ENCODE results near the gene MKLN1.

Gene MKLN1

DNA sequence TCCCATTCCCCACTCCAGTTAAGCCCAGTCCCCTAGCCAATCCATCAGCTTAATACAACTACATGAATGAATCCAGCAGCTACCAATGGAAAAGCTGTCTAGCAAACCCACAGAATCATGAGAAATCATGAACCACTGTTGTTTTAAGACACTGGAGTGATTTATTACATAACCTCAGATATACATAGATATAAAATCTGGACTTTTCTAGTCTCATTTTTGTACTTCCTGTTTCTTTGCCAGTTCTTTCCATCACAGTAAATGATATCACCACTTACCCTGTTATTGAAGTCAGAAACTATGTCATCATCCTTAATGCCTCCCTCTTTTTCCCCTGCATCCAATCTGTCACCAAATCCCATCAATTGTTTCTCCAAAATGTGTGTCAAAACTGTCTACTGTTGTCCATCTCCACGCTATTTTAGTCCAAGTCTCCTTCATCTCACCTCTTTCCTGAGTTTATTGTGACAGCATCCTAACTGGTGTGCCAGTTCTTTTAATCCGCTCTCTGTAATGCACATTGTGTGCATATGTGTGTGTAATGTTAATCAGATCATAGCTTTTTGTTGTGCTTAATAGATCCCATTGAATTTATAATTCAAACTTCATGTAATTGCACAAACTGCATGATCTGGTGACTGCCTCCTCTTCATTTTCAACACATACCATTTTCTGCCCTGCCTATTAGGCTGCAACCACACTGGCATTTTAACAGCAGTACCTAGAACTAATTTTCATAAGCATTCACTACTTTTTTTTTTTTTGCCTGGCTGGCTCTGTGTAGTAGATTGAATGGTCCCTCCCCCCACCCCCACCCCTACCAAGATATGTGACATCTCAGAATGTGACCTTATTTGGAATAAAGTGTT lies 56.0 kb downstream of the MKLN1 start:
- no peaks in the 10 kb centered on the region for H3K27me3 Mint-ChIP-seq (ENCODE audit: low read depth)
- H3K4me1 Mint-ChIP-seq: no peaks in the 10 kb centered on the region
- TF ChIP-seq, protein P1, sequence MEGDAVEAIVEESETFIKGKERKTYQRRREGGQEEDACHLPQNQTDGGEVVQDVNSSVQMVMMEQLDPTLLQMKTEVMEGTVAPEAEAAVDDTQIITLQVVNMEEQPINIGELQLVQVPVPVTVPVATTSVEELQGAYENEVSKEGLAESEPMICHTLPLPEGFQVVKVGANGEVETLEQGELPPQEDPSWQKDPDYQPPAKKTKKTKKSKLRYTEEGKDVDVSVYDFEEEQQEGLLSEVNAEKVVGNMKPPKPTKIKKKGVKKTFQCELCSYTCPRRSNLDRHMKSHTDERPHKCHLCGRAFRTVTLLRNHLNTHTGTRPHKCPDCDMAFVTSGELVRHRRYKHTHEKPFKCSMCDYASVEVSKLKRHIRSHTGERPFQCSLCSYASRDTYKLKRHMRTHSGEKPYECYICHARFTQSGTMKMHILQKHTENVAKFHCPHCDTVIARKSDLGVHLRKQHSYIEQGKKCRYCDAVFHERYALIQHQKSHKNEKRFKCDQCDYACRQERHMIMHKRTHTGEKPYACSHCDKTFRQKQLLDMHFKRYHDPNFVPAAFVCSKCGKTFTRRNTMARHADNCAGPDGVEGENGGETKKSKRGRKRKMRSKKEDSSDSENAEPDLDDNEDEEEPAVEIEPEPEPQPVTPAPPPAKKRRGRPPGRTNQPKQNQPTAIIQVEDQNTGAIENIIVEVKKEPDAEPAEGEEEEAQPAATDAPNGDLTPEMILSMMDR (IDR thresholded peaks at IDR 0.05; ENCODE audit: unreplicated experiment in 3 of 3): no peak
- H3K27ac Mint-ChIP-seq: no peak overlapping the region
- H3K4me3 Mint-ChIP-seq: no peak overlapping the region
- peaks cover 36% of the 10 kb centered on the region for H3K36me3 Mint-ChIP-seq (ENCODE audit: low read depth)
- H3K9me3 Mint-ChIP-seq: no peaks in the 10 kb centered on the region

DNA sequence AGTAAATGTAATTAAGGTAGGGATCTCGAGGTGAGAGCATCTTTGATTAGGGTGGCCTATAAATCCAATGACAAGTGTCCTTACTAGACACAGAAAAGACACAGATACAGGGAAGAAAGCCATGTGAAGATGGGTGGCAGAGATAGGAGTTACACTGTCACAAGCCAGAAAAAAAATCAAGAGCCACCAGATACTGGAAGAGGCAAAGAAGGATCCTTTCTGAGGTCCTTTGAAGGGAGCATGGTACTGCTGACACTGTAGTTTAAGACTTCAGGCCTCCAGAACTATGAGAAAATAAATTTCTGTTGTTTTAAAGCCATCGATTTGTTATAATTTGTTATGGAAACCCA lies 56.6 kb downstream of the MKLN1 start:
- TF ChIP-seq, protein P1 (IDR thresholded peaks at IDR 0.05; ENCODE audit: unreplicated experiment in 3 of 3): no peak
- H3K36me3 Mint-ChIP-seq (ENCODE audit: low read depth): peaks cover 35% of the 10 kb centered on the region
- no peak overlapping the region for H3K4me3 Mint-ChIP-seq
- no peaks in the 10 kb centered on the region for H3K27me3 Mint-ChIP-seq (ENCODE audit: low read depth)
- no peaks in the 10 kb centered on the region for H3K4me1 Mint-ChIP-seq
- no peaks in the 10 kb centered on the region for H3K9me3 Mint-ChIP-seq
- H3K27ac Mint-ChIP-seq: no peak overlapping the region

DNA sequence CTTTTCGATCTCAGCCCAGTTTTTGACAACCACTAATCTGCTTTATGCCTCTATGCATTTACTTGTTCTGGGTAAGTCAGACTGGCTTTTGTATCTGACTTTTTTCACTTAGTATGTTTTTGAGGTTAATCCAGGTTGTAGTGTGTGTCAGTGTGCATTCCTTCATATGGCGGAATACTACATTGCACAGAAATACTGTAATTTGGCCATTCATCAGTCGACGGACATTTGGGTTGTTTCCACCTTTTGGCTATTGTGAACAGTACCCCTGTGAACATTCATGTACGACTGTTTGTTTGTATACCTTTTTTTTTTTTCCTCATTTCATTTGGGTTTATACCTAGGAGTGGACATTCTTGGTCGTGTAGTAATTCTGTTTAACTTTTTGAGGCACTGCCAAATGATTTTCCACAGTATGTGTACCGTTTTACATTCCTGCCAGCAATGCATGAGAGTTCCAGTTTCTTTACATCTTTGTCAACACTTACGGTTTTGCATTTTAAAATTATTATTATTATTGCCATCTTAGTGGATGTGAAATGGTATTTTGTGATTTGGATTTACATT lies 57.4 kb downstream of the MKLN1 start:
- H3K27me3 Mint-ChIP-seq (ENCODE audit: low read depth): no peaks in the 10 kb centered on the region
- H3K27ac Mint-ChIP-seq: no peak overlapping the region
- no peaks in the 10 kb centered on the region for H3K9me3 Mint-ChIP-seq
- peaks cover 35% of the 10 kb centered on the region for H3K36me3 Mint-ChIP-seq (ENCODE audit: low read depth)
- H3K4me3 Mint-ChIP-seq: no peak overlapping the region
- H3K4me1 Mint-ChIP-seq: no peaks in the 10 kb centered on the region
- TF ChIP-seq, protein P1 (IDR thresholded peaks at IDR 0.05; ENCODE audit: unreplicated experiment in 3 of 3): no peak

DNA sequence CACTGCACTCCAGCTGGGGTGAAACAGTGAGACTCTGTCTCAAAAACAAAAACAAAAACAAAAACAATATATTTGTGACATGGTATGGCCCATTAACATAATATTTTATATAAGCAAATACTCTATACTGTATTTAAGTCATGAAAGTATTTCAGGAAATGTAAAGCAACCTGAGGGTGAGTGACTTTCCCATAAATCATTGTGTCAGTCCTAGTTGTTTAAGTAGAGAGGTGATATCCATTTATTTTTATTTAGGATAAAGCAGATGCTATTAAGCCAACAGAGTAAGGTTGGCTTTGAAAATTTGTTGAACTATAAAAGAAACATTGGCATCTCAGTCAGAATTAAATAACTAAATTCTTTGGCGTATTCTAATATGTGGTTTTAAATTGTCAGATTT lies 60.5 kb downstream of the MKLN1 start:
- TF ChIP-seq, protein P1 (IDR thresholded peaks at IDR 0.05; ENCODE audit: unreplicated experiment in 3 of 3): no peak
- H3K4me3 Mint-ChIP-seq: no peak overlapping the region
- no peak overlapping the region for H3K27ac Mint-ChIP-seq
- no peaks in the 10 kb centered on the region for H3K9me3 Mint-ChIP-seq
- H3K27me3 Mint-ChIP-seq (ENCODE audit: low read depth): no peaks in the 10 kb centered on the region
- H3K36me3 Mint-ChIP-seq (ENCODE audit: low read depth): peaks cover 29% of the 10 kb centered on the region
- H3K4me1 Mint-ChIP-seq: peaks cover 6% of the 10 kb centered on the region

DNA sequence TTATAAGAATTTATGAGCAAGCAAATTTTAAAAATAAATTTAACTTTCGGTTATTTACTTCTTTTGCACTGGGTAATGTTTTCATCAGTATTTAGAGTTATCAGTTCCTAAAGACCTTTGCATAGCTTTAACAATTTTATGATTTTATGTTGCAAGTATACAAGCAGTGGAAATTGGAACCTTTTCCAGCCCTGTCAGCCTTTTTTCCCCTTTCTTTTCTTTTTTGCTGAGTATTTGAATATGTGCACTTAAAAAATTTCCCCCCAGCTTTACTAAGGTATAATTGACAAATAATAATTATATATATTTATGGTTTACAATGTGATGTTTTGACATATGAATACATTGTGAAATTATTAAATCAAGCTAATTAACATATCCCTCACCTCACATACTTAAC lies 62.6 kb downstream of the MKLN1 start:
- H3K27ac Mint-ChIP-seq: no peak overlapping the region
- no peak overlapping the region for H3K4me3 Mint-ChIP-seq
- no peaks in the 10 kb centered on the region for H3K27me3 Mint-ChIP-seq (ENCODE audit: low read depth)
- peaks cover 6% of the 10 kb centered on the region for H3K4me1 Mint-ChIP-seq
- peaks cover 20% of the 10 kb centered on the region for H3K36me3 Mint-ChIP-seq (ENCODE audit: low read depth)
- H3K9me3 Mint-ChIP-seq: no peaks in the 10 kb centered on the region
- TF ChIP-seq, protein P1 (IDR thresholded peaks at IDR 0.05; ENCODE audit: unreplicated experiment in 3 of 3): no peak

DNA sequence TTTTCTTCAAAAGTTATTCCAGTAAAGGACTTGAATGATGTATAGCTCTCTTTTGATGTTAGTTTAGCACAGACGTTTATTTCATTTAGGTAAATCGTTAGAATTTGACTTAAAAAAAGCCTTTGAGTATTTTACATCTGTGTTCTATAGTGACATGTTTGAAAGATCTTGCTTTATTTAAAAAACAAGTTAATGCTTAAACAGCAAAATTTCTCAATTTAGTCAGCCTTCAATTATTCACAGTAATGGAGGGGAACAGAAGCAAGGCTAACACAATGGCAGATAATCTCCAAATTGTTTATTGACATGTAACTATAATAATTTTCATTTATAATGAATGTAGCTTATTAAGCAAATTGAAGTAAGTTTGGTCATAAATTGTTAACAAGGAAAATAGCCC lies 63.5 kb downstream of the MKLN1 start:
- TF ChIP-seq, protein P1 (IDR thresholded peaks at IDR 0.05; ENCODE audit: unreplicated experiment in 3 of 3): no peak
- Mint-ChIP-seq H3K27ac (no peak overlapping the region), H3K27me3 (ENCODE audit: low read depth) (no peaks in the 10 kb centered on the region), H3K9me3 (no peaks in the 10 kb centered on the region), H3K36me3 (ENCODE audit: low read depth) (peaks cover 16% of the 10 kb centered on the region), H3K4me3 (no peak overlapping the region), H3K4me1 (peaks cover 6% of the 10 kb centered on the region)
